Activated B cell treated with CpG ODN at 0.5 μM for 24 hours (primary cell): ENCODE results near the gene AAK1. TPM values are rescaled to one million over a fixed set of nuclear protein-coding genes. Genes with fewer than 3 reads are reported as not detected.
"Not testable (repeated sequence)": the region's sequence is repeated elsewhere in the genome, so short reads cannot be mapped to it uniquely, and the experiment has no call there.

ENCODE experiments used
- ATAC-seq: fragments of 200-7000 bp; cut with Tn5 transposase; one replicate; pipeline ENCODE4 v1.10.0; 2021; ENCODE audit warnings: low read depth, mild to moderate bottlenecking, moderate library complexity
- CTCF ChIA-PET: fragments of 350-600 bp; sonication (Branson Sonifier 250); formaldehyde crosslinking; loops from one replicate; lab custom pipeline; 2021; ENCODE audit warnings: antibody characterized with exemption; lab: Charles Lee
- POLR2A ChIA-PET: fragments of 350-600 bp; sonication (Branson Sonifier 250); formaldehyde crosslinking; loops from one replicate; lab custom pipeline; 2021; ENCODE audit warnings: antibody characterized with exemption; lab: Charles Lee
- DNase-seq: peaks from one replicate; pipeline ENCODE4 v3.0.0; 2022
- H3K27ac Mint-ChIP-seq: one replicate; pipeline ENCODE4 v1.8.0; 2020; ENCODE audit warnings: mixed read lengths
- H3K27me3 Mint-ChIP-seq: one replicate; pipeline ENCODE4 v1.8.0; 2021; ENCODE audit warnings: mixed read lengths
- H3K36me3 Mint-ChIP-seq: one replicate; pipeline ENCODE4 v1.8.0; 2021; ENCODE audit warnings: low read depth, mixed read lengths
- H3K4me1 Mint-ChIP-seq: one replicate; pipeline ENCODE4 v1.8.0; 2021; ENCODE audit warnings: mixed read lengths
- H3K4me3 Mint-ChIP-seq: one replicate; pipeline ENCODE4 v1.8.0; 2020; ENCODE audit warnings: mild to moderate bottlenecking, mixed read lengths
- H3K9me3 Mint-ChIP-seq: one replicate; pipeline ENCODE4 v1.8.0; 2020; ENCODE audit warnings: mixed read lengths
- CTCF ChIP-seq: fragments of 200-600 bp; IDR thresholded peaks from one replicate; pipeline ENCODE4 v1.8.0; 2022; ENCODE audit warnings: antibody characterized with exemption, mild to moderate bottlenecking
- intact Hi-C: fragments of 100-400 bp; cut with micrococcal nuclease; formaldehyde crosslinking; loops from one replicate; pipeline ENCODE4 v1.15.1; 2024
- total RNA-seq: library from RNA; stranded (reverse); gene quantifications from 2 replicates; pipeline ENCODE4 v1.2.3, GENCODE V29; 2022

AAK1 gene
- total RNA-seq, 1 donor from 2014 or later = 4.7 TPM

GRCh38 chr2:69659349-69659748 is 15.8 kb upstream of the AAK1 start:
- no peak for TF ChIP-seq CTCF
- H3K9me3 Mint-ChIP-seq = peaks cover 9% of the 10 kb centered on the region
- no peaks in the 10 kb centered on the region for H3K4me1 Mint-ChIP-seq
- no peak for ATAC-seq
- DNase-seq = no peak
- POLR2A ChIA-PET = no interaction called here
- intact Hi-C loops = no loop called here
- no peak overlapping the region for H3K27ac Mint-ChIP-seq
- H3K4me3 Mint-ChIP-seq = no peak overlapping the region
- H3K27me3 Mint-ChIP-seq = peaks cover 49% of the 10 kb centered on the region
- CTCF ChIA-PET = no interaction called here
- no peaks in the 10 kb centered on the region for H3K36me3 Mint-ChIP-seq

GRCh38 chr2:69652206-69652605 is 8.7 kb upstream of the AAK1 start:
- ATAC-seq = no peak
- Mint-ChIP-seq H3K4me3 (no peak overlapping the region), H3K27ac (no peak overlapping the region), H3K27me3 (peaks cover 54% of the 10 kb centered on the region), H3K36me3 (no peaks in the 10 kb centered on the region), H3K9me3 (no peaks in the 10 kb centered on the region), H3K4me1 (peaks cover 16% of the 10 kb centered on the region)
- ChIA-PET CTCF (no interaction called here), POLR2A (interaction anchor here (0.6 kb wide), 1 partner anchor 160 kb away, joined by 3 read pairs; no protein-coding TSS in a partner anchor)
- DNase-seq = no peak
- intact Hi-C loops = no loop called here
- no peak for TF ChIP-seq CTCF

- CTCF ChIA-PET = interaction anchor here (1.2 kb wide), 1 partner anchor 77 kb away, joined by 3 read pairs; no protein-coding TSS in a partner anchor
- H3K36me3 Mint-ChIP-seq, POLR2A ChIA-PET: not testable (repeated sequence)
These were observed 3.7 kb upstream of the AAK1 start for GRCh38 chr2:69647196-69647595.

GRCh38 chr2:69646714-69647113 is 3.2 kb upstream of the AAK1 start:
- ATAC-seq (no peak), DNase-seq (no peak)
- Mint-ChIP-seq H3K9me3 (peaks cover 5% of the 10 kb centered on the region), H3K27me3 (peaks cover 50% of the 10 kb centered on the region), H3K4me3 (no peak overlapping the region), H3K36me3 (peaks cover 4% of the 10 kb centered on the region), H3K27ac (no peak overlapping the region), H3K4me1 (peaks cover 51% of the 10 kb centered on the region)
- no peak for TF ChIP-seq CTCF
- POLR2A ChIA-PET = no interaction called here
- CTCF ChIA-PET = interaction anchor here (1.2 kb wide), 2 partner anchors 78 to 86 kb away, joined by 3 read pairs; no protein-coding TSS in a partner anchor
- intact Hi-C loops = no loop called here

More at GRCh38 chr2:69647196-69647595, 3.7 kb upstream of the AAK1 start:
- H3K4me1 Mint-ChIP-seq = peaks cover 48% of the 10 kb centered on the region
- DNase-seq, H3K4me3 Mint-ChIP-seq, ATAC-seq, H3K27ac Mint-ChIP-seq, H3K9me3 Mint-ChIP-seq, intact Hi-C loops: not testable (repeated sequence)
- H3K27me3 Mint-ChIP-seq = peaks cover 50% of the 10 kb centered on the region

- DNase-seq (no peak), ATAC-seq (no peak)
- CTCF ChIA-PET = interaction anchor here (1.2 kb wide), 2 partner anchors 79 to 85 kb away, joined by 3 read pairs; no protein-coding TSS in a partner anchor
- Mint-ChIP-seq H3K4me3 (no peak overlapping the region), H3K36me3 (peaks cover 4% of the 10 kb centered on the region), H3K27ac (no peak overlapping the region), H3K9me3 (peaks cover 5% of the 10 kb centered on the region), H3K27me3 (peaks cover 51% of the 10 kb centered on the region), H3K4me1 (peaks cover 52% of the 10 kb centered on the region)
- POLR2A ChIA-PET = interaction anchor here (0.6 to 3.2 kb wide), 3 partner anchors 95 to 496 kb away, joined by 3 to 25 read pairs (median 7); partner anchors contain the start of gene NFU1
- intact Hi-C loops = no loop called here
- no peak for TF ChIP-seq CTCF
These were observed 2.4 kb upstream of the AAK1 start for GRCh38 chr2:69645921-69646320.
